ENCODE measurements around the gene AKAP8. TPM values are rescaled to one million over a fixed set of nuclear protein-coding genes. Genes with fewer than 3 reads are reported as not detected.
A peak's percentile ranks its signal among the peaks of the same experiment; 100 is the strongest.
"Not testable (repeated sequence)": the region's sequence is repeated elsewhere in the genome, so short reads cannot be mapped to it uniquely, and the experiment has no call there.

AKAP8 gene
- total RNA-seq, 1 donor from 2014 or later, result 37.2 TPM

DNA sequence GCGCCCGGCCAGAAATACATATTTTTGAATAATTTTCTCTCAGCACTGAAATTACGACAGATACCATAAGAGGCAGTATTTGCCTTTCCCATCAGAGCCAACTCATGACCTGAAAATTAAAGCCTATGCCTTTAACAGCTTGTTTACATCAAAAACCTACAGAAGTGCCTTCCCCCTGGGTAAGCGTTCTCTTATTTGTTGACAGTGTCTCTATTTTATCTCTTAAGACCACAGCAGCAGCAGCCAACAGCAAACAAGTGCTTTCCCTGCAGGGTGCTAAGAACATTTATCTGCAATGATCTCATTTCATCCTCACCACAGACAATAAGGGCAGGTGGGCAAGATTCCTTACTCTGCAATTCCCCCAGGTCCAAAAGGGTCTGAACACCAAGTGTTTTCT lies 33.2 kb upstream of the AKAP8 start:
- H3K27ac ChIP-seq, result no peak overlapping the region
- H3K4me1 ChIP-seq, result peaks cover 66% of the 10 kb centered on the region
- DNase-seq, result no peak
- TF ChIP-seq, protein P1, sequence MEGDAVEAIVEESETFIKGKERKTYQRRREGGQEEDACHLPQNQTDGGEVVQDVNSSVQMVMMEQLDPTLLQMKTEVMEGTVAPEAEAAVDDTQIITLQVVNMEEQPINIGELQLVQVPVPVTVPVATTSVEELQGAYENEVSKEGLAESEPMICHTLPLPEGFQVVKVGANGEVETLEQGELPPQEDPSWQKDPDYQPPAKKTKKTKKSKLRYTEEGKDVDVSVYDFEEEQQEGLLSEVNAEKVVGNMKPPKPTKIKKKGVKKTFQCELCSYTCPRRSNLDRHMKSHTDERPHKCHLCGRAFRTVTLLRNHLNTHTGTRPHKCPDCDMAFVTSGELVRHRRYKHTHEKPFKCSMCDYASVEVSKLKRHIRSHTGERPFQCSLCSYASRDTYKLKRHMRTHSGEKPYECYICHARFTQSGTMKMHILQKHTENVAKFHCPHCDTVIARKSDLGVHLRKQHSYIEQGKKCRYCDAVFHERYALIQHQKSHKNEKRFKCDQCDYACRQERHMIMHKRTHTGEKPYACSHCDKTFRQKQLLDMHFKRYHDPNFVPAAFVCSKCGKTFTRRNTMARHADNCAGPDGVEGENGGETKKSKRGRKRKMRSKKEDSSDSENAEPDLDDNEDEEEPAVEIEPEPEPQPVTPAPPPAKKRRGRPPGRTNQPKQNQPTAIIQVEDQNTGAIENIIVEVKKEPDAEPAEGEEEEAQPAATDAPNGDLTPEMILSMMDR (IDR thresholded peaks at IDR 0.05), result no peak
- no peaks in the 10 kb centered on the region for H3K27me3 ChIP-seq (ENCODE audit: low read depth)
- H3K36me3 ChIP-seq, result peaks cover 36% of the 10 kb centered on the region
- no peaks in the 10 kb centered on the region for H3K9me3 ChIP-seq
- intact Hi-C loops (cut with DNase I), result no loop called here
- H3K4me3 ChIP-seq, result no peak overlapping the region
- no peak for ATAC-seq

DNA sequence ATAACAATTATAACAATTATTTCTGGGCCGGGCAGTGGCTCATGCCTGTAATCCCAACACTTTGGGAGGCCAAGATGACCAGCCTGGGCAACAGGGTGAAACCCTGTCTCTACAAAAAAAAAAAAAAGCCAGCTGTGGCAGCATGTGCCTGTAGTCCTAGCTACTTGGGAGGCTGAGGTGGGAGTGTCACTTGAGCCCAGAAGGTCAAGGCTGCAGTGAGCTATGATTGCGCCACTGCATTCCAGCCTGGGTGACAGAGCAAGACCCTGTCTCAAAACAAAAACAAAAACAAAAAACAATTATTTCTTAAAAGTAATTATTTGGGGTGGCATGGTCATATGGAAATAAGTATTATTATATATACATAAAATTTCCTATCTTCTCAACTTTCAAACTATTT lies 31.8 kb upstream of the AKAP8 start:
- DNase-seq; H3K4me3 ChIP-seq; intact Hi-C loops (cut with DNase I); H3K9me3 ChIP-seq; H3K27me3 ChIP-seq (ENCODE audit: low read depth): not testable (repeated sequence)
- Histone ChIP-seq H3K4me1 (peaks cover 58% of the 10 kb centered on the region), H3K36me3 (peaks cover 32% of the 10 kb centered on the region), H3K27ac (peak overlapping the region; percentile 13)
- peak in 1 of 2 donors; percentile 28 for ATAC-seq

DNA sequence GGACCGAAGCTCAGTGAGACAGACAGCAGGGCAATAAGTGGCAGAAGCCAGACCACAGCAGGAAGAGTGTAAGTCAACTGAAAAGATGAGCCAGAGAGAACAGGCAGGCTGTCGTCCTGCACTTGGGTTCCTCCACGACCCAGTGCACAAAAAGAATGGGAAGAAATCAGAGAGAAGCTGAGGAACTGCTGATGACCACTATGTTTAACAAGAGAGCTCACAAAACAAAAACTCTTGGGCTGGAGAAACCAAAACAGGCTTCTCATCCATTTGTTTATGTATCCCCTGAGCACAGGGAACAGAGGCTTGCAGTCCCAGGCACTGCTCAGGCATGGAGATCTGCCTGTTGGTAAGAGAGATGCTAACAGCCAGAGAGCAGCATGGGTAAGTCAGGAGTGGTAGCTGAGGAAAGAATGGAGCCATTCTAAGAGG lies 25.2 kb upstream of the AKAP8 start:
- H3K27me3 ChIP-seq (ENCODE audit: low read depth), result no peaks in the 10 kb centered on the region
- DNase-seq, result no peak
- no peaks in the 10 kb centered on the region for H3K9me3 ChIP-seq
- H3K36me3 ChIP-seq, result peaks cover 57% of the 10 kb centered on the region
- ATAC-seq, result no peak
- H3K4me1 ChIP-seq, result peaks cover 24% of the 10 kb centered on the region
- H3K4me3 ChIP-seq, result no peak overlapping the region
- intact Hi-C loops (cut with DNase I), result no loop called here
- no peak overlapping the region for H3K27ac ChIP-seq
- TF ChIP-seq, protein P1 (IDR thresholded peaks at IDR 0.05), result no peak

DNA sequence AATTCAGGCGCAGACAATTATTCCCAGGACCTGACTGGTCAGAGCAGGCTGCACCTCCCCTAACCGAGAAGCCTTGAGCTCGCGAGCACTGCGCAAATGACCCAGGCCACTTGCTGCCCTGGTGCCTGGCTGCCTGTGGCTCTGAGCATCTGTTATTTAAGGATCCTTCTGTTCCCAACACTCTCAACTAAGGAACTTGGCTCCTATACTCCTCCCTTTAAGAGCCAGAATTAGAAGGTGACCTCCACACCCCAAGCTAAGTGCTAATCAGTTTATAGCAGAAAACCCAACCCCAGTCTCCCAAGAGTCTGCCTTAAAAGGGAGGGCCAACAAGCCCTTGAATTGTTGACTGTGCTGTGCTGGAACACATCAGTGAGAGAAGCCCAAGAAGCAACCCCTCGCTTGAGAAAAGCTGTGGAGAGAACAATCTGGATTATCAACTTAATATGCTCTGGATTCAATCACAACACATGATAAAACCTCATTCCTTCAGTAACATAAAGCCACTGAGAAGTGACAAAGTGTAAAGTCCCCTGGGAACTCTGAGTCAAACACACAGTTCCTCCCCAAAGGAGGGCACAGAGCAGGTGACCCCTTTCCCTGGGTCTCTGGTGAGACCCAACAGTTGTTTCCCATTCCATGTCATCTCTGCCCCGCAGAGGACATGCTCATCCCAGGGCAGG lies 24.7 kb upstream of the AKAP8 start:
- peaks cover 57% of the 10 kb centered on the region for H3K36me3 ChIP-seq
- H3K27me3 ChIP-seq (ENCODE audit: low read depth), result no peaks in the 10 kb centered on the region
- no peak for DNase-seq
- no peaks in the 10 kb centered on the region for H3K9me3 ChIP-seq
- H3K27ac ChIP-seq, result no peak overlapping the region
- ATAC-seq, result peak; percentile 64 to 72
- peaks cover 24% of the 10 kb centered on the region for H3K4me1 ChIP-seq
- TF ChIP-seq, protein P1 (IDR thresholded peaks at IDR 0.05), result no peak
- H3K4me3 ChIP-seq, result no peak overlapping the region
- intact Hi-C loops (cut with DNase I), result no loop called here

DNA sequence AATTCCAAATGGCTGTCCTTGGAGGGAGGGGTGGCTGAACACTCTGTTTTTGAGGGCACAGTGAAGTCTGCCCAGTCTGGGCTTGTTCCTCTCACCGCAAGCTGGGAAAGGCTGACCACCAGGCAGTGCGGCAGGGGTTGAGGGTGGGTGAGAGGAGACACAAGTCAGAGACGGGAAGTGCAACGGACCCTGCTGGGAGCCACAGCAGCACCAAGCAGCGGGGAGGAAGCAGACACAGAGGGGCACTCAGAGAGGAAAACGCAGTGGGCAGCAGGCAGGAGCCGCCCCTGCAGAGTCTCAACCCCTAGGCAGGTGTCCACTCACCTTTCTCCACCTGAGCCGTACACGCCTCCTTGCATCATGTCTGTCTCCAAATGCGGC lies 23.6 kb upstream of the AKAP8 start:
- peaks cover 24% of the 10 kb centered on the region for H3K4me1 ChIP-seq
- no peak overlapping the region for H3K4me3 ChIP-seq
- ATAC-seq, result no peak
- no peak overlapping the region for H3K27ac ChIP-seq
- H3K9me3 ChIP-seq, result no peaks in the 10 kb centered on the region
- TF ChIP-seq, protein P1 (IDR thresholded peaks at IDR 0.05), result no peak
- no peak for DNase-seq
- intact Hi-C loops (cut with DNase I), result no loop called here
- peaks cover 65% of the 10 kb centered on the region for H3K36me3 ChIP-seq
- no peaks in the 10 kb centered on the region for H3K27me3 ChIP-seq (ENCODE audit: low read depth)

DNA sequence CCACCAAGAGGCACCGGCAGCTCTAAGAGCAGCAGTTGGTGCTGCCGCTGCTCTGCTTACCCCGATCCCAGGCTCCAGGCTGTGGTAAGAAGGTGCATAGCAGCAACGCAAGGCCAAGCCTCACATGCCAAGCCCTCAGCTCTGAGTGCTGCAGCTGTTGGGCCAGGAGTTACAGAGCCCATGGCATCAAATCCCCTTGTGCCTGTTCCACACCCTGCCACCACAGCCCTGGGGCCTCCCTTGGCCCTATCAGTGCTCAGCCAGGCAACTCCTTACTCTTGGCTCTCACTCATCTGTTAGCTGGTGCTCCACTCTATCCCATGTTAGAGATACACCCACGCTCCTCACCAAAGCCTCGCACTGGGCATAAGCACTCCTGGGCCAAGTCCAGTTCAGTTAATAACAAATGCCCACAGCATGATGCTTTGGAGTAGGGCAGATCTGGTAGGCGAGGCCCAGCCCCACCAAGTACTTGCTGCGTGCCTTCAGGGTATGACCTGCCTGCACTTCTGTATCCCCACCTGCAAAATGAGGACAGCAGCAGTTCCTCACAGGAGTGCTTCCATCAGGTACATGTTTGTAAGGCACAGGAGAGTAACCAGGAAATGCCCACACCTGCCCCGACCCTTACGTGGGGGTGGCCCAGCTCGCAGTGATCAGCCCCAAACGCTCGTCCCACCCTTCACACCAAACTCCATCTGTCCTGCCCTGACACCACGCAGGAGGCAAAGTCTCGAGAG lies 23.0 kb upstream of the AKAP8 start:
- Histone ChIP-seq H3K27ac (no peak overlapping the region), H3K36me3 (peaks cover 66% of the 10 kb centered on the region), H3K4me3 (no peak overlapping the region), H3K9me3 (no peaks in the 10 kb centered on the region), H3K4me1 (peaks cover 24% of the 10 kb centered on the region), H3K27me3 (ENCODE audit: low read depth) (no peaks in the 10 kb centered on the region)
- intact Hi-C loops (cut with DNase I), result no loop called here
- DNase-seq (no peak), ATAC-seq (no peak)
- TF ChIP-seq, protein P1 (IDR thresholded peaks at IDR 0.05), result no peak
